Measurements from ENCODE around the gene RAD51B. TPM values are rescaled to one million over a fixed set of nuclear protein-coding genes. Genes with fewer than 3 reads are reported as not detected.

Gene RAD51B
- total and polyA plus RNA-seq, 8 donors: 10.8 to 18.3 (median 14.1) TPM

DNA sequence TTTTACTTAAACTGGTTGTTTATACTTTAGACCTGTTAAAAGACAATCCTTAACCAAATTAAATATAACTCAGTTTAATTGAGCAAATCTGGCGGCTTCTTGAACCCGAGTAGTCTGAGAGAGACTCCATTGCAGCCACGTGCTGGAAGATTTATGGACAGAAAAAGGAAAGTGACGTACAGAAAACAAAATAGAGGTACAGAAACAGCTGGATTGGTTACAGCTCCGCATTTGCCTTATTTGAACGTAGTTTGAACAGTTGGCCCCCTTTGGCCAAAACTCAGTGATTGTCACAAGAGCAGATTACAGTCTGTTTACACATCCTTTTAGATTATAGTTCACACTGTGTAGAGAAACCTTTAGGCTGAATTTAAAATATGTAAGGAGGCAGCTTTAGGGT, 155.9 kb downstream of the RAD51B start:
- no peak overlapping the region for H3K27ac ChIP-seq
- intact Hi-C loops (cut with DNase I): no loop called here
- no peak for DNase-seq
- no peaks in the 10 kb centered on the region for H3K27me3 ChIP-seq
- no peaks in the 10 kb centered on the region for H3K9me3 ChIP-seq
- H3K4me1 ChIP-seq: peaks cover 5 to 6% of the 10 kb centered on the region in 2 donors
- H3K4me3 ChIP-seq: no peak overlapping the region
- no peaks in the 10 kb centered on the region for H3K36me3 ChIP-seq
- TF ChIP-seq CTCF (IDR thresholded peaks at IDR 0.05): no peak
- no peak for ATAC-seq

- DNase-seq (no peak), ATAC-seq (no peak)
- H3K9me3 ChIP-seq: no peaks in the 10 kb centered on the region
- H3K4me3 ChIP-seq: no peak overlapping the region
- no peaks in the 10 kb centered on the region for H3K36me3 ChIP-seq
- no peaks in the 10 kb centered on the region for H3K27me3 ChIP-seq
- no peak for TF ChIP-seq CTCF (IDR thresholded peaks at IDR 0.05)
- no peak overlapping the region for H3K27ac ChIP-seq
- intact Hi-C loops (cut with DNase I): no loop called here
- H3K4me1 ChIP-seq: peaks cover 5 to 6% of the 10 kb centered on the region in 2 donors
These were observed 158.0 kb downstream of the RAD51B start for GRCh38 chr14:67977434-67978034.

DNA sequence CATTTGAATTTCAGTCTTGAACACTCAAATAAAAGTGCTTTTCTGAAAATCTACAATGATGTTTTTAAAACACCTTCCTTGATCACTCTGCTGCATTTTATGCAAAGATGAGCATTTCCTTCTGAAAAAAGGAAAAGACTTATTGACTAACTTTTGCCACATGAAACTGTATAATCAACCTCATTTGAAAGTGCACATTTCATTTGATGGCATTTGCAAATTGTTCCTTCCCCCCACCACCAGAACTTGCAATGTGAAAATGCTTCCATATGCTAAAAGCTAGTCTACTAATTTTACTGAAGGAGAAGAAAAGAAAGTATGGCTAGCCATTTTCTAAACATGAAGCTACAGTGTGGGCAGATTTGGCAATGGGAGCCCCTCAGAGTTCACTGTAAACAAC, 159.2 kb downstream of the RAD51B start:
- TF ChIP-seq CTCF (IDR thresholded peaks at IDR 0.05): no peak
- Histone ChIP-seq H3K36me3 (no peaks in the 10 kb centered on the region), H3K27me3 (no peaks in the 10 kb centered on the region), H3K4me1 (peaks cover 5 to 6% of the 10 kb centered on the region in 2 donors), H3K4me3 (no peak overlapping the region), H3K27ac (no peak overlapping the region), H3K9me3 (no peaks in the 10 kb centered on the region)
- DNase-seq: no peak
- intact Hi-C loops (cut with DNase I): no loop called here
- ATAC-seq: no peak

DNA sequence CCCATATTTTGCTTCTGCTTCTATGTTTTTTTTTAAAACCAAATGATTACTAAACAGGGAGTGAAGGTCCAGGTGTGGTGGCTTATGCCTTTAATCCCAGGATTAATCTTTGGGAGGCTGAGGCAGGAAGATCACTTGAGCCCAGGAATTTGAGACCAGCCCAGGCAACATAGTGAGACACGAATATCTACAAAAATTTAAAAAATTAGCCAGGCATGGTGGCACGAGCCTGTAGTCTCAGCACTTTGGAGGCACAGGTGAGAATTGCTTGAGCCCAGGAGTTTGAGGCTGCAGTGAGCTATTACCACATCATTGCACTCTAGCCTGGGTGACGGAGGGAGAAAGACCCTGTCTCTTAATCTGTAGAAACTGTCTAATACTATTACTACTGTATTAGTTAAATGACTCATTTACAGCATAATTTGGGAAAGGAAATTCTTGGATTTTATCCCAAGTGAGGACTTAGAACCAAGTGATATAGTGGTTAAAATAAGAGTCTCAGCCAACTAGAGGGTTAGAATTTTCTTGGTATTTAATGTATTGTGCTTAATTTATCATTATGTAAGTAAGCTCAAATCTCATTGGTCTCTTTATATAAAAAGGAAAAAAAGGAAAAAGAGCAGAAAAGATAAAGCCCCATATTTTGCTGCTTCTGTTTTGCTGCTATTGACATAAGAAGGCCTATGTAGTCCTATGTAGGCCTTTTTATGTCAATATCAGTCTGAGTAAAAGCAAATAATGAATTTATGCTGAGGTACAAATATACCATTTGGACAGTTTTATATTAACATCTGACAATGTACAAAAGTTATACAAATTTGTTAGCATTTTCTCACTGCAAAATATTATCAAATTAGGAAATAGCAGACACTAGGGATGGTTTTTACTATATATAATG, 163.4 kb downstream of the RAD51B start:
- no peak overlapping the region for H3K27ac ChIP-seq
- DNase-seq: no peak
- H3K9me3 ChIP-seq: no peaks in the 10 kb centered on the region
- no peaks in the 10 kb centered on the region for H3K27me3 ChIP-seq
- H3K4me1 ChIP-seq: peaks cover 3 to 4% of the 10 kb centered on the region in 2 donors
- intact Hi-C loops (cut with DNase I): no loop called here
- H3K4me3 ChIP-seq: no peak overlapping the region
- no peaks in the 10 kb centered on the region for H3K36me3 ChIP-seq
- no peak for ATAC-seq
- no peak for TF ChIP-seq CTCF (IDR thresholded peaks at IDR 0.05)

- Histone ChIP-seq H3K36me3 (no peaks in the 10 kb centered on the region), H3K27me3 (no peaks in the 10 kb centered on the region), H3K4me3 (no peak overlapping the region), H3K27ac (no peak overlapping the region), H3K9me3 (no peaks in the 10 kb centered on the region), H3K4me1 (no peaks in the 10 kb centered on the region)
- ATAC-seq: no peak
- intact Hi-C loops (cut with DNase I): no loop called here
- DNase-seq: no peak
- no peak for TF ChIP-seq CTCF (IDR thresholded peaks at IDR 0.05)
These were observed 164.7 kb downstream of the RAD51B start for GRCh38 chr14:67984274-67984673.

Measured in left lung (tissue), 10 donors.